HEK293 (cell line): Measurements from ENCODE around the gene SCIMP.

ENCODE experiments used
- SCRT1 ChIP-seq: fragments of 450-650 bp; formaldehyde crosslinking; IDR thresholded peaks from 2 replicates; pipeline ENCODE4 v1.5.1; 2016; ENCODE audit warnings: missing biosample characterization, missing genetic modification characterization, borderline replicate concordance
- ZFP3 ChIP-seq: fragments of 450-650 bp; formaldehyde crosslinking; IDR thresholded peaks from 2 replicates; pipeline ENCODE4 v1.5.1; 2016; ENCODE audit warnings: low read depth, missing biosample characterization, missing genetic modification characterization
- ZNF155 ChIP-seq: fragments of 450-650 bp; formaldehyde crosslinking; IDR thresholded peaks from 2 replicates; pipeline ENCODE4 v1.5.1; 2016; ENCODE audit warnings: missing biosample characterization, missing genetic modification characterization
- ZNF311 ChIP-seq: fragments of 450-650 bp; formaldehyde crosslinking; IDR thresholded peaks from 2 replicates; pipeline ENCODE4 v1.5.1; 2017; ENCODE audit warnings: missing biosample characterization, missing genetic modification characterization, borderline replicate concordance
- ZNF366 ChIP-seq: fragments of 450-650 bp; formaldehyde crosslinking; conservative IDR thresholded peaks from 2 replicates; pipeline ENCODE4 v1.5.1; 2016; ENCODE audit warnings: missing biosample characterization, missing genetic modification characterization
- ZNF404 ChIP-seq: fragments of 450-650 bp; formaldehyde crosslinking; IDR thresholded peaks from 2 replicates; pipeline ENCODE4 v1.5.1; 2017; ENCODE audit warnings: missing biosample characterization, missing genetic modification characterization
- ZNF530 ChIP-seq: fragments of 450-650 bp; formaldehyde crosslinking; IDR thresholded peaks from 2 replicates; pipeline ENCODE4 v1.5.1; 2016; ENCODE audit warnings: low read depth, missing biosample characterization, missing genetic modification characterization
- ZNF571 ChIP-seq: fragments of 450-650 bp; formaldehyde crosslinking; IDR thresholded peaks from 2 replicates; pipeline ENCODE4 v1.5.0; 2017; ENCODE audit warnings: missing biosample characterization, missing genetic modification characterization
- ZNF610 ChIP-seq: fragments of 450-650 bp; formaldehyde crosslinking; IDR thresholded peaks from 2 replicates; pipeline ENCODE4 v1.5.1; 2016; ENCODE audit warnings: missing biosample characterization, missing genetic modification characterization, borderline replicate concordance
- ZNF707 ChIP-seq: fragments of 450-650 bp; formaldehyde crosslinking; IDR thresholded peaks from 2 replicates; pipeline ENCODE4 v1.5.1; 2016; ENCODE audit warnings: missing biosample characterization, missing genetic modification characterization
- ZNF768 ChIP-seq: fragments of 450-650 bp; formaldehyde crosslinking; IDR thresholded peaks from 2 replicates; pipeline ENCODE4 v1.5.1; 2018; ENCODE audit warnings: missing biosample characterization, mild to moderate bottlenecking, missing genetic modification characterization
- TF ChIP-seq, protein P1 (sequence below): fragments of 450-650 bp; formaldehyde crosslinking; IDR thresholded peaks from 2 replicates; pipeline ENCODE4 v1.5.1; 2016; ENCODE audit warnings: missing biosample characterization, missing genetic modification characterization
- TF ChIP-seq, protein P2 (sequence below): fragments of 450-650 bp; formaldehyde crosslinking; IDR thresholded peaks from 2 replicates; pipeline ENCODE4 v1.5.1; 2016; ENCODE audit warnings: missing biosample characterization, missing genetic modification characterization
- TF ChIP-seq, protein P3 (sequence below): fragments of 450-650 bp; formaldehyde crosslinking; IDR thresholded peaks from 2 replicates; pipeline ENCODE4 v1.5.1; 2017; ENCODE audit warnings: missing biosample characterization, mild to moderate bottlenecking, missing genetic modification characterization, moderate library complexity
- TF ChIP-seq, protein P4 (sequence below): fragments of 450-650 bp; formaldehyde crosslinking; IDR thresholded peaks from 2 replicates; pipeline ENCODE4 v1.5.1; 2016; ENCODE audit warnings: missing biosample characterization, missing genetic modification characterization
- TF ChIP-seq, protein P5 (sequence below): fragments of 450-650 bp; formaldehyde crosslinking; conservative IDR thresholded peaks from 2 replicates; pipeline ENCODE4 v1.5.1; 2016; ENCODE audit warnings: low read depth, missing biosample characterization, missing genetic modification characterization
- TF ChIP-seq, protein P6 (sequence below): fragments of 450-650 bp; formaldehyde crosslinking; IDR thresholded peaks from 2 replicates; pipeline ENCODE4 v1.5.1; 2016; ENCODE audit warnings: missing biosample characterization, missing genetic modification characterization, borderline replicate concordance

Gene SCIMP

DNA sequence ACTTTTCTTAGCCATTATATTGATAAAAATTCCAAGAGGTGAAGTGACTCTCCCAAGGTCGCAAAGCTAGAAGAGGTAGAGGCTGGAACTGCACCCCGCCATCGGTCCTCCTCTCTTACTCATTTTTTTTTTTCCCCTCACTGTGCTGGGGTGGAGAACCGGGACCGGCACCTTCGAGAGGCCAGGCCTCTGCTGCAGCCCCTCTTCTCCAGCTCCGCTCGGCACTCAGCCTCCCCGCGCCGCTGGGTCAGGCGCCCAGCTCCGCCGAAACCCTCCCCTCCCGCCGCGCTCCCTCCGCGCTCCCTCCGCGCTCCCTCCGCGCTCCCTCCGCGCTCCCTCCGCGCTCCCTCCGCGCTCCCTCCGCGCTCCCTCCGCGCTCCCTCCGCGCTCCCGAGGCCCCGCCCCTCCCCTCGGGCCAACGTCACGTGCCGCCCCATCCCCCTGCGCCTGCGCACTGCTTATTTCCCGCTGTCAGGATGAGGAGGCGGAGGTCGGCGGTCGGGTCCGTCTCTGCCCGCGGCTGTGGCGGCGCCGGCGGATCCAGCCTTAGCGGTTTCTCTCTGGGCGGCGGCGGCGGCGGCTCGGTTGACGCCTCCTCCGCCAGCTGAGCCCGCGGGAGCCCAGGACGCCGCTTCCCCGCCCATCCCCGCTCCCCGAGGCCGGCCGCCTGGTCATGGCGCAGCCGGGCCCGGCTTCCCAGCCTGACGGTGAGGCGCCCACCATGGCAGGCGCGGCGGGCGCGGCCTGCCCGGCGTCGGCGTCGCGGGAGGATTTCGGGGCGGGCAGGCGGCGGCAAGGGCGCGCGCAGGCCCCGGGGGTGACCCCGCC lies 47.4 kb upstream of the SCIMP start, which contains the start of gene RABEP1 (continued):
- TF ChIP-seq, protein P1, sequence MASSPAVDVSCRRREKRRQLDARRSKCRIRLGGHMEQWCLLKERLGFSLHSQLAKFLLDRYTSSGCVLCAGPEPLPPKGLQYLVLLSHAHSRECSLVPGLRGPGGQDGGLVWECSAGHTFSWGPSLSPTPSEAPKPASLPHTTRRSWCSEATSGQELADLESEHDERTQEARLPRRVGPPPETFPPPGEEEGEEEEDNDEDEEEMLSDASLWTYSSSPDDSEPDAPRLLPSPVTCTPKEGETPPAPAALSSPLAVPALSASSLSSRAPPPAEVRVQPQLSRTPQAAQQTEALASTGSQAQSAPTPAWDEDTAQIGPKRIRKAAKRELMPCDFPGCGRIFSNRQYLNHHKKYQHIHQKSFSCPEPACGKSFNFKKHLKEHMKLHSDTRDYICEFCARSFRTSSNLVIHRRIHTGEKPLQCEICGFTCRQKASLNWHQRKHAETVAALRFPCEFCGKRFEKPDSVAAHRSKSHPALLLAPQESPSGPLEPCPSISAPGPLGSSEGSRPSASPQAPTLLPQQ (tag by site-specific recombination): 0 out of 2 replicates have a peak, but pooled peaks have one; percentile 51
- TF ChIP-seq ZNF768 (tag by site-specific recombination) (no peak), ZNF707 (tag by site-specific recombination) (no peak), ZFP3 (tag by site-specific recombination) (no peak), ZNF610 (tag by site-specific recombination) (peak; percentile 62; the same call in 1 of the 2 replicates), ZNF530 (tag by site-specific recombination) (no peak), SCRT1 (tag by site-specific recombination) (no peak), ZNF155 (tag by site-specific recombination) (no peak), ZNF311 (no peak), ZNF366 (0 out of 2 replicates have a peak, but pooled peaks have one; percentile 23), ZNF404 (tag by site-specific recombination) (no peak), ZNF571 (tag by site-specific recombination) (no peak)
- TF ChIP-seq, protein P2, sequence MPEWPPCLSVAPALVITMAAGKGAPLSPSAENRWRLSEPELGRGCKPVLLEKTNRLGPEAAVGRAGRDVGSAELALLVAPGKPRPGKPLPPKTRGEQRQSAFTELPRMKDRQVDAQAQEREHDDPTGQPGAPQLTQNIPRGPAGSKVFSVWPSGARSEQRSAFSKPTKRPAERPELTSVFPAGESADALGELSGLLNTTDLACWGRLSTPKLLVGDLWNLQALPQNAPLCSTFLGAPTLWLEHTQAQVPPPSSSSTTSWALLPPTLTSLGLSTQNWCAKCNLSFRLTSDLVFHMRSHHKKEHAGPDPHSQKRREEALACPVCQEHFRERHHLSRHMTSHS (tag by site-specific recombination): no peak
- TF ChIP-seq, protein P3, sequence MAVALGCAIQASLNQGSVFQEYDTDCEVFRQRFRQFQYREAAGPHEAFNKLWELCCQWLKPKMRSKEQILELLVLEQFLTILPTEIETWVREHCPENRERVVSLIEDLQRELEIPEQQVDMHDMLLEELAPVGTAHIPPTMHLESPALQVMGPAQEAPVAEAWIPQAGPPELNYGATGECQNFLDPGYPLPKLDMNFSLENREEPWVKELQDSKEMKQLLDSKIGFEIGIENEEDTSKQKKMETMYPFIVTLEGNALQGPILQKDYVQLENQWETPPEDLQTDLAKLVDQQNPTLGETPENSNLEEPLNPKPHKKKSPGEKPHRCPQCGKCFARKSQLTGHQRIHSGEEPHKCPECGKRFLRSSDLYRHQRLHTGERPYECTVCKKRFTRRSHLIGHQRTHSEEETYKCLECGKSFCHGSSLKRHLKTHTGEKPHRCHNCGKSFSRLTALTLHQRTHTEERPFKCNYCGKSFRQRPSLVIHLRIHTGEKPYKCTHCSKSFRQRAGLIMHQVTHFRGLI (tag by site-specific recombination): no peak
- TF ChIP-seq, protein P4, sequence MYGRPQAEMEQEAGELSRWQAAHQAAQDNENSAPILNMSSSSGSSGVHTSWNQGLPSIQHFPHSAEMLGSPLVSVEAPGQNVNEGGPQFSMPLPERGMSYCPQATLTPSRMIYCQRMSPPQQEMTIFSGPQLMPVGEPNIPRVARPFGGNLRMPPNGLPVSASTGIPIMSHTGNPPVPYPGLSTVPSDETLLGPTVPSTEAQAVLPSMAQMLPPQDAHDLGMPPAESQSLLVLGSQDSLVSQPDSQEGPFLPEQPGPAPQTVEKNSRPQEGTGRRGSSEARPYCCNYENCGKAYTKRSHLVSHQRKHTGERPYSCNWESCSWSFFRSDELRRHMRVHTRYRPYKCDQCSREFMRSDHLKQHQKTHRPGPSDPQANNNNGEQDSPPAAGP (tag by site-specific recombination): no peak
- TF ChIP-seq, protein P5, sequence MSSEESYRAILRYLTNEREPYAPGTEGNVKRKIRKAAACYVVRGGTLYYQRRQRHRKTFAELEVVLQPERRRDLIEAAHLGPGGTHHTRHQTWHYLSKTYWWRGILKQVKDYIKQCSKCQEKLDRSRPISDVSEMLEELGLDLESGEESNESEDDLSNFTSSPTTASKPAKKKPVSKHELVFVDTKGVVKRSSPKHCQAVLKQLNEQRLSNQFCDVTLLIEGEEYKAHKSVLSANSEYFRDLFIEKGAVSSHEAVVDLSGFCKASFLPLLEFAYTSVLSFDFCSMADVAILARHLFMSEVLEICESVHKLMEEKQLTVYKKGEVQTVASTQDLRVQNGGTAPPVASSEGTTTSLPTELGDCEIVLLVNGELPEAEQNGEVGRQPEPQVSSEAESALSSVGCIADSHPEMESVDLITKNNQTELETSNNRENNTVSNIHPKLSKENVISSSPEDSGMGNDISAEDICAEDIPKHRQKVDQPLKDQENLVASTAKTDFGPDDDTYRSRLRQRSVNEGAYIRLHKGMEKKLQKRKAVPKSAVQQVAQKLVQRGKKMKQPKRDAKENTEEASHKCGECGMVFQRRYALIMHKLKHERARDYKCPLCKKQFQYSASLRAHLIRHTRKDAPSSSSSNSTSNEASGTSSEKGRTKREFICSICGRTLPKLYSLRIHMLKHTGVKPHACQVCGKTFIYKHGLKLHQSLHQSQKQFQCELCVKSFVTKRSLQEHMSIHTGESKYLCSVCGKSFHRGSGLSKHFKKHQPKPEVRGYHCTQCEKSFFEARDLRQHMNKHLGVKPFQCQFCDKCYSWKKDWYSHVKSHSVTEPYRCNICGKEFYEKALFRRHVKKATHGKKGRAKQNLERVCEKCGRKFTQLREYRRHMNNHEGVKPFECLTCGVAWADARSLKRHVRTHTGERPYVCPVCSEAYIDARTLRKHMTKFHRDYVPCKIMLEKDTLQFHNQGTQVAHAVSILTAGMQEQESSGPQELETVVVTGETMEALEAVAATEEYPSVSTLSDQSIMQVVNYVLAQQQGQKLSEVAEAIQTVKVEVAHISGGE (tag by site-specific recombination): 0 out of 2 replicates have a peak, but pooled peaks have one; percentile 21
- TF ChIP-seq, protein P6, sequence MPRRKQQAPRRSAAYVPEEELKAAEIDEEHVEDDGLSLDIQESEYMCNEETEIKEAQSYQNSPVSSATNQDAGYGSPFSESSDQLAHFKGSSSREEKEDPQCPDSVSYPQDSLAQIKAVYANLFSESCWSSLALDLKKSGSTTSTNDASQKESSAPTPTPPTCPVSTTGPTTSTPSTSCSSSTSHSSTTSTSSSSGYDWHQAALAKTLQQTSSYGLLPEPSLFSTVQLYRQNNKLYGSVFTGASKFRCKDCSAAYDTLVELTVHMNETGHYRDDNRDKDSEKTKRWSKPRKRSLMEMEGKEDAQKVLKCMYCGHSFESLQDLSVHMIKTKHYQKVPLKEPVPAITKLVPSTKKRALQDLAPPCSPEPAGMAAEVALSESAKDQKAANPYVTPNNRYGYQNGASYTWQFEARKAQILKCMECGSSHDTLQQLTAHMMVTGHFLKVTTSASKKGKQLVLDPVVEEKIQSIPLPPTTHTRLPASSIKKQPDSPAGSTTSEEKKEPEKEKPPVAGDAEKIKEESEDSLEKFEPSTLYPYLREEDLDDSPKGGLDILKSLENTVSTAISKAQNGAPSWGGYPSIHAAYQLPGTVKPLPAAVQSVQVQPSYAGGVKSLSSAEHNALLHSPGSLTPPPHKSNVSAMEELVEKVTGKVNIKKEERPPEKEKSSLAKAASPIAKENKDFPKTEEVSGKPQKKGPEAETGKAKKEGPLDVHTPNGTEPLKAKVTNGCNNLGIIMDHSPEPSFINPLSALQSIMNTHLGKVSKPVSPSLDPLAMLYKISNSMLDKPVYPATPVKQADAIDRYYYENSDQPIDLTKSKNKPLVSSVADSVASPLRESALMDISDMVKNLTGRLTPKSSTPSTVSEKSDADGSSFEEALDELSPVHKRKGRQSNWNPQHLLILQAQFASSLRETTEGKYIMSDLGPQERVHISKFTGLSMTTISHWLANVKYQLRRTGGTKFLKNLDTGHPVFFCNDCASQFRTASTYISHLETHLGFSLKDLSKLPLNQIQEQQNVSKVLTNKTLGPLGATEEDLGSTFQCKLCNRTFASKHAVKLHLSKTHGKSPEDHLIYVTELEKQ (tag by site-specific recombination): peak; percentile 7; the same call in 1 of the 2 replicates
